ENCODE data around the gene MB21D2. TPM values are rescaled to one million over a fixed set of nuclear protein-coding genes. Genes with fewer than 3 reads are reported as not detected.

Gene MB21D2
- total RNA-seq, 4 donors from 2014 or later, result 1.5 to 3.8 (median 2.7) TPM

DNA sequence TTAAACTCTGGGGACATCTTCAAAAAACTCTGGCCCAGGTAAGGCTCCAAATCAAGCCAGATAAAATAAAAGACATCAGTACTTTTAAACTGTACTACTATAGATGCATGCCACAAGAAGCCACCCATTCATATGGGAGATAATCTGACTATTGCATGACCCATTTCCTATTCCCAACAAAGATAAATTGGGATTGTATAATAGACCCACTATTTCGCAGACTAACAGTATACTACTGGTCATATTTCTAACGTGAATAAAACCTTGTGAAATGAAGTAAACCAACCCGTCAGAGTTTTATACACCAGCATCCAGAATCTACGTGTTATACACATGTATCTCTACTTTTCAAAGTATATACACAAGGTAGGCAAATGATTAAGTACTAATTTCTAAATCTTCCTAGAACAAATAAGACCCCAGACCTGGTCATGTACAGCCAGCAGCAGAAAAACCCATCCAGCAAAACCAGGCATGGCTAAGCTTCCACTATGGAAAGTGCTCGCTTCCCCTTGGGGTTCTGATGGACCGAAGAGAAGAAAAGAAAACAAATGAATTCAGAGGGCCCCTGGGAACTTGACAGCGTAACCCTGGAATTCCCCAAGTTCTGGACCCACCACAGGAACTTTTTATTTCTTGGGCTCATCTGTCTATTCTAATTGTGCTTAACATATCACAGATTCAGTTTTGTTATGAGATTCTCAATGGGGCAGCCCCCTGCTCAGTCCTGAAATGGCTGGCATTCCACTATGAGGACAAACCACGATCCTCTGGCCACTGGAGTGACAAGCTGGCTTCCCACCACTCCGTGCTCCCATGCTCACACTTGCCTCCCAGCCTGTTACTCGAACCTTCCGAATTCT is 69.1 kb downstream of the MB21D2 start:
- Histone ChIP-seq H3K4me3 (no peak overlapping the region), H3K9me3 (no peaks in the 10 kb centered on the region), H3K27ac (no peak overlapping the region), H3K36me3 (no peaks in the 10 kb centered on the region), H3K27me3 (no peaks in the 10 kb centered on the region), H3K4me1 (peaks cover 8 to 11% of the 10 kb centered on the region in 2 donors)
- no peak for TF ChIP-seq POLR2A (IDR thresholded peaks at IDR 0.05)
- TF ChIP-seq, protein P1, sequence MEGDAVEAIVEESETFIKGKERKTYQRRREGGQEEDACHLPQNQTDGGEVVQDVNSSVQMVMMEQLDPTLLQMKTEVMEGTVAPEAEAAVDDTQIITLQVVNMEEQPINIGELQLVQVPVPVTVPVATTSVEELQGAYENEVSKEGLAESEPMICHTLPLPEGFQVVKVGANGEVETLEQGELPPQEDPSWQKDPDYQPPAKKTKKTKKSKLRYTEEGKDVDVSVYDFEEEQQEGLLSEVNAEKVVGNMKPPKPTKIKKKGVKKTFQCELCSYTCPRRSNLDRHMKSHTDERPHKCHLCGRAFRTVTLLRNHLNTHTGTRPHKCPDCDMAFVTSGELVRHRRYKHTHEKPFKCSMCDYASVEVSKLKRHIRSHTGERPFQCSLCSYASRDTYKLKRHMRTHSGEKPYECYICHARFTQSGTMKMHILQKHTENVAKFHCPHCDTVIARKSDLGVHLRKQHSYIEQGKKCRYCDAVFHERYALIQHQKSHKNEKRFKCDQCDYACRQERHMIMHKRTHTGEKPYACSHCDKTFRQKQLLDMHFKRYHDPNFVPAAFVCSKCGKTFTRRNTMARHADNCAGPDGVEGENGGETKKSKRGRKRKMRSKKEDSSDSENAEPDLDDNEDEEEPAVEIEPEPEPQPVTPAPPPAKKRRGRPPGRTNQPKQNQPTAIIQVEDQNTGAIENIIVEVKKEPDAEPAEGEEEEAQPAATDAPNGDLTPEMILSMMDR (IDR thresholded peaks at IDR 0.05 in 4 of 5, conservative IDR thresholded peaks at IDR 0.05 in 1 of 5), result no peak
- ATAC-seq (no peak), DNase-seq (no peak)
- in situ Hi-C loops (cut with MboI; ENCODE audit: low sequenced_read_pairs in 4 of 4) (no loop called here), intact Hi-C loops (cut with DNase I; ENCODE audit: low total_unique reads) (no loop called here)

DNA sequence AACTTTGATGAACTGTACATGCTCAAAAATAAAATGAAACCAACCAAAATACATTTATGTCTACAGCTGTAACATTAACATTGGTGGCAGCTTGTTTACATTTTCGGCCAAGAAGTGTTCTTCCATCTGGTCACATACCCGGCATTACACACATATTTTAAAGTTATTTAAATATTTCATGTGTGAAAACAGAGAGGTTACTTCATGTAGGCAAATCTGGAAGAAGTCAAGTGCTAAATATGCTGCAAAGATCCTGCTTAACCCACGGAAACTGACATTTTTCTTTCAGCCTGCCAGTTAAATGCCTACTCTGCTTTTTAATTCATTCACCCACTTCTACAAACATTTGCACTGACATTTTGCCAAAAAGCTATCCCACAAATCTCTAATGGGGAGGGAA is 69.7 kb downstream of the MB21D2 start:
- no peaks in the 10 kb centered on the region for H3K36me3 ChIP-seq
- H3K9me3 ChIP-seq, result no peaks in the 10 kb centered on the region
- no peak overlapping the region for H3K4me3 ChIP-seq
- ATAC-seq (no peak), DNase-seq (no peak)
- in situ Hi-C loops (cut with MboI; ENCODE audit: low sequenced_read_pairs in 4 of 4), result no loop called here
- intact Hi-C loops (cut with DNase I; ENCODE audit: low total_unique reads), result no loop called here
- H3K27ac ChIP-seq, result no peak overlapping the region
- no peak for TF ChIP-seq POLR2A (IDR thresholded peaks at IDR 0.05)
- TF ChIP-seq, protein P1 (IDR thresholded peaks at IDR 0.05 in 4 of 5, conservative IDR thresholded peaks at IDR 0.05 in 1 of 5), result no peak
- H3K4me1 ChIP-seq, result peaks cover 15 to 16% of the 10 kb centered on the region in 2 donors
- no peaks in the 10 kb centered on the region for H3K27me3 ChIP-seq

DNA sequence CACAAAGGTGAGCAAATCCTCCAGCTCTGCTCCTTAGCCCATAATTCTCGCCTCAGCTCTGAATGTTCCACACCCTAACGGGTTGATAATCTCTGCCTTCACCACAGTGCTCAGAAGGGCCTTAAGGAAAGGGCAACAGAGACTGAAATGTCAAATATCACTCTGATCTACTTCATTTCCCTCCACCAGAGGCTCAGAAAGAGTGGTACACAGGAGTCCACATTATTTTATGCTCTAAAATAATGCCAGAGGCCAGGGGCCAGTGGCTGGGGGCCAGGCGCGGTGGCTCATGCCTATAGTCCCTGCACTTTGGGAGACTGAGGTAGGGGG is 72.2 kb downstream of the MB21D2 start:
- peaks cover 16 to 17% of the 10 kb centered on the region in 2 donors for H3K4me1 ChIP-seq
- no peak for ATAC-seq
- intact Hi-C loops (cut with DNase I; ENCODE audit: low total_unique reads), result no loop called here
- H3K9me3 ChIP-seq, result no peaks in the 10 kb centered on the region
- no peak for DNase-seq
- no peaks in the 10 kb centered on the region for H3K36me3 ChIP-seq
- no peaks in the 10 kb centered on the region for H3K27me3 ChIP-seq
- H3K4me3 ChIP-seq, result no peak overlapping the region
- H3K27ac ChIP-seq, result no peak overlapping the region
- in situ Hi-C loops (cut with MboI; ENCODE audit: low sequenced_read_pairs in 4 of 4), result no loop called here
- TF ChIP-seq, protein P1 (IDR thresholded peaks at IDR 0.05 in 4 of 5, conservative IDR thresholded peaks at IDR 0.05 in 1 of 5), result no peak
- no peak for TF ChIP-seq POLR2A (IDR thresholded peaks at IDR 0.05)

DNA sequence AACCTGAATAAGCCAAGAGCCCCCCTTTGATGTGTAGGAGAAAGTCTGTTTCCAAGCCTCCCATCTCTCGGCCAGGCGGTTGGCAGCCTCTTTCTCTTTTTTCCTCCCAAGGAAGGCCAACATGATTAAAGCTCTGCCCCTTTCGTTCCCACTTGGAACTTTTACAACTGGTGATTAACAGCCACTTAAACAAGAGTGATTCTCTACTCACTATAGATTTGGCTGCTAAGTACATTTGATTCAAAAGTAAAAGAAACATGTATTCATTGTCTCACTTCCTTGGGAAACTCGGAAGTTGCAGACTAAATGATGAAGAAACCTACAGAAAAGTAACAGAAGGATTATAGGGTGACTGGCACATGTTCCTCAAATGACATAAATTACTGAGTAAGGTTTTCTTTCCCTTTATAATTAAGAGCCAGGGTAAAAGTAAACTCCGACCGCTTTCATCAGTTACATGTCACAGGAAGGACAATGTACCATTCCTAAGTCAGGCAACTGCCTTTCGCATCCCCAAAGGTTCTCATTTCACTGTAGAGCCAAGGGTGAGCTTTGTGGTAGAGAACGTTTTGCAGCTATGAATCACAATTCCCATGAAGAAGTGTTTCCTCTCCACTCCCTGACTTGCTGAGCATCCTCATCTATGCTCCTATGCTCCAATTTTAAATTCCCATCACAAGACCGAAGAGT is 72.7 kb downstream of the MB21D2 start:
- Histone ChIP-seq H3K4me3 (no peak overlapping the region), H3K27ac (no peak overlapping the region), H3K4me1 (peaks cover 16 to 17% of the 10 kb centered on the region in 2 donors), H3K27me3 (no peaks in the 10 kb centered on the region), H3K9me3 (no peaks in the 10 kb centered on the region), H3K36me3 (no peaks in the 10 kb centered on the region)
- ATAC-seq (no peak), DNase-seq (no peak)
- TF ChIP-seq POLR2A (IDR thresholded peaks at IDR 0.05), result no peak
- TF ChIP-seq, protein P1 (IDR thresholded peaks at IDR 0.05 in 4 of 5, conservative IDR thresholded peaks at IDR 0.05 in 1 of 5), result no peak
- in situ Hi-C loops (cut with MboI; ENCODE audit: low sequenced_read_pairs in 4 of 4) (no loop called here), intact Hi-C loops (cut with DNase I; ENCODE audit: low total_unique reads) (no loop called here)

All from gastrocnemius medialis (tissue), 4 donors.